ENCODE measurements around the gene CALCOCO1. TPM values are rescaled to one million over a fixed set of nuclear protein-coding genes. Genes with fewer than 3 reads are reported as not detected.
"Not testable (repeated sequence)": the region's sequence is repeated elsewhere in the genome, so short reads cannot be mapped to it uniquely, and the experiment has no call there.

The CALCOCO1 gene
- total RNA-seq, 2 experiments from 2014 or later: 23.8 to 27.9 TPM

GRCh38 chr12:53695152-53696145, 31.8 kb downstream of the CALCOCO1 start:
- CTCF ChIA-PET: interaction anchor here (0.8 to 5.6 kb wide), 7 partner anchors 18 to 152 kb away, joined by 3 to 160 read pairs (median 9); no protein-coding TSS in a partner anchor
- POLR2A ChIA-PET: no interaction called here
- H3K9me3 Mint-ChIP-seq (ENCODE audit: insufficient read depth): no peaks in the 10 kb centered on the region
- H3K4me3 Mint-ChIP-seq: peak overlapping the region; percentile 58
- DNase-seq (no peak), ATAC-seq (peak; percentile 76)
- H3K27ac Mint-ChIP-seq: no peak overlapping the region
- peaks cover 24% of the 10 kb centered on the region for H3K4me1 Mint-ChIP-seq (ENCODE audit: low read depth)
- peaks cover 74% of the 10 kb centered on the region for H3K27me3 Mint-ChIP-seq (ENCODE audit: low read depth)
- H3K36me3 Mint-ChIP-seq (ENCODE audit: low read depth): no peaks in the 10 kb centered on the region

- Mint-ChIP-seq H3K9me3 (ENCODE audit: insufficient read depth) (no peaks in the 10 kb centered on the region), H3K4me1 (ENCODE audit: low read depth) (peaks cover 24% of the 10 kb centered on the region), H3K4me3 (peak overlapping the region; percentile 58), H3K36me3 (ENCODE audit: low read depth) (no peaks in the 10 kb centered on the region), H3K27ac (no peak overlapping the region), H3K27me3 (ENCODE audit: low read depth) (peaks cover 68% of the 10 kb centered on the region)
- CTCF ChIA-PET: interaction anchor here (0.8 to 3.5 kb wide), 6 partner anchors 17 to 151 kb away, joined by 3 to 28 read pairs (median 6); no protein-coding TSS in a partner anchor
- DNase-seq: no peak
- ATAC-seq: no peak
- POLR2A ChIA-PET: no interaction called here
Measured at GRCh38 chr12:53694756-53695151, 32.5 kb downstream of the CALCOCO1 start.

GRCh38 chr12:53688134-53688533, 39.1 kb downstream of the CALCOCO1 start:
- H3K27ac Mint-ChIP-seq: no peak overlapping the region
- no peak overlapping the region for H3K4me3 Mint-ChIP-seq
- H3K36me3 Mint-ChIP-seq (ENCODE audit: low read depth): no peaks in the 10 kb centered on the region
- no peak for DNase-seq
- ChIA-PET CTCF (interaction anchor here (0.7 to 2.9 kb wide), 4 partner anchors 9 to 145 kb away, joined by 3 to 15 read pairs (median 6); partner anchors contain the start of gene ATP5MC2), POLR2A (no interaction called here)
- H3K27me3 Mint-ChIP-seq (ENCODE audit: low read depth): peaks cover 33% of the 10 kb centered on the region
- ATAC-seq: no peak
- H3K9me3 Mint-ChIP-seq (ENCODE audit: insufficient read depth): no peaks in the 10 kb centered on the region
- H3K4me1 Mint-ChIP-seq (ENCODE audit: low read depth): no peaks in the 10 kb centered on the region

DNA sequence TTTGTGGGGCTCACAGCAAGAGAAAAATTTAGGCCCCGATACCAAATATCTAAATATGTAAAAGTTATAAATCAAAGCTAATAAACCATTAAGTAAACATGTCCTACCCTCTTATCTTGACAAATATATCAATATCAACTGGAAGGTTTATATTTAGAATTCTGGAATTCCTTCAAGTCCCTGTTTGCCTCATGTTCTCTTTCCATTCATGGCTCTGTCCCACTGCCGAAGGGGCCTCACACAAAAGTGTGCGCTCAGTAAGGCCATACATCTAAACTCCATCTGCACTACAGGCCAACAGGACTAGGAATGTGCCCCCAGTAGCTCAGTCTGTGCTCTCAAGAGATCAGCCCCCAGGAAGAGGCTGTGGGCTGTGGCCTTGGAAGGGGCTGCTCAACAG, 40.8 kb downstream of the CALCOCO1 start:
- POLR2A ChIA-PET: interaction anchor here (1.5 kb wide), 1 partner anchor 11 kb away, joined by 3 read pairs; no protein-coding TSS in a partner anchor
- ATAC-seq: no peak
- CTCF ChIA-PET: interaction anchor here (0.8 to 2.2 kb wide), 5 partner anchors 9 to 143 kb away, joined by 3 to 11 read pairs (median 3); partner anchors contain the start of gene ATP5MC2
- Mint-ChIP-seq H3K9me3 (ENCODE audit: insufficient read depth) (no peaks in the 10 kb centered on the region), H3K36me3 (ENCODE audit: low read depth) (no peaks in the 10 kb centered on the region), H3K27ac (no peak overlapping the region), H3K27me3 (ENCODE audit: low read depth) (peaks cover 24% of the 10 kb centered on the region), H3K4me3 (no peak overlapping the region), H3K4me1 (ENCODE audit: low read depth) (no peaks in the 10 kb centered on the region)
- no peak for DNase-seq

GRCh38 chr12:53684654-53685220, 42.5 kb downstream of the CALCOCO1 start:
- H3K9me3 Mint-ChIP-seq (ENCODE audit: insufficient read depth): no peaks in the 10 kb centered on the region
- DNase-seq (no peak), ATAC-seq (no peak)
- H3K27ac Mint-ChIP-seq: no peak overlapping the region
- peaks cover 25% of the 10 kb centered on the region for H3K27me3 Mint-ChIP-seq (ENCODE audit: low read depth)
- no peaks in the 10 kb centered on the region for H3K4me1 Mint-ChIP-seq (ENCODE audit: low read depth)
- POLR2A ChIA-PET: no interaction called here
- no peaks in the 10 kb centered on the region for H3K36me3 Mint-ChIP-seq (ENCODE audit: low read depth)
- H3K4me3 Mint-ChIP-seq: no peak overlapping the region
- CTCF ChIA-PET: interaction anchor here (0.6 to 2.2 kb wide), 5 partner anchors 9 to 559 kb away, joined by 3 to 11 read pairs (median 4); partner anchors contain the start of gene ATP5MC2

- Mint-ChIP-seq H3K9me3 (ENCODE audit: insufficient read depth) (no peaks in the 10 kb centered on the region), H3K4me1 (ENCODE audit: low read depth) (no peaks in the 10 kb centered on the region), H3K4me3 (no peak overlapping the region), H3K36me3 (ENCODE audit: low read depth) (no peaks in the 10 kb centered on the region), H3K27ac (no peak overlapping the region), H3K27me3 (ENCODE audit: low read depth) (peaks cover 29% of the 10 kb centered on the region)
- ChIA-PET POLR2A (no interaction called here), CTCF (interaction anchor here (0.9 to 1.4 kb wide), 3 partner anchors 8 to 141 kb away, joined by 4 to 6 read pairs (median 4); partner anchors contain the start of gene ATP5MC2)
- ATAC-seq (no peak), DNase-seq (no peak)
Measured at GRCh38 chr12:53683983-53684382, 43.3 kb downstream of the CALCOCO1 start.

DNA sequence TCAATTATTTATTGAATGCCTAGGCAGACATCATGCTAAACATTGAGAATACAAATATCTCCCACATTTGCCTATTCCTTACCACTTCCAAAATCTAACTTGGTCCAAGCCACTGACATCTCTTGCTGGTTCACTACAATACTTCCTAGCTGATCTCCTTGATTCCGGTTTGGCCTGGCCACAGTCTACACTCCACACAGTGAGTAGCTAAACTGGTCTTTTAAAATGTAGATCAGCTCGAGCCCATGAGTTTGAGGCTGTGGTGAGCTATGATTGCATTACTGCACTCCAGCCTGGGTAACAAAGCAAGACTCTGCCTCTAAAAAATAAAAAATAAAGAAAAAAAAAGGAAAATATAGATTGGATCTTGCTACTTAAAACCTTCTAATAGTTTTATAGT, 43.8 kb downstream of the CALCOCO1 start:
- Mint-ChIP-seq H3K36me3 (ENCODE audit: low read depth) (no peaks in the 10 kb centered on the region), H3K4me1 (ENCODE audit: low read depth) (no peaks in the 10 kb centered on the region), H3K27me3 (ENCODE audit: low read depth) (peaks cover 32% of the 10 kb centered on the region), H3K4me3 (no peak overlapping the region), H3K9me3 (ENCODE audit: insufficient read depth) (no peaks in the 10 kb centered on the region), H3K27ac (no peak overlapping the region)
- DNase-seq: no peak
- no peak for ATAC-seq
- CTCF ChIA-PET: interaction anchor here (1.2 to 1.4 kb wide), 2 partner anchors 74 to 140 kb away, joined by 4 to 6 read pairs; no protein-coding TSS in a partner anchor
- POLR2A ChIA-PET: no interaction called here

DNA sequence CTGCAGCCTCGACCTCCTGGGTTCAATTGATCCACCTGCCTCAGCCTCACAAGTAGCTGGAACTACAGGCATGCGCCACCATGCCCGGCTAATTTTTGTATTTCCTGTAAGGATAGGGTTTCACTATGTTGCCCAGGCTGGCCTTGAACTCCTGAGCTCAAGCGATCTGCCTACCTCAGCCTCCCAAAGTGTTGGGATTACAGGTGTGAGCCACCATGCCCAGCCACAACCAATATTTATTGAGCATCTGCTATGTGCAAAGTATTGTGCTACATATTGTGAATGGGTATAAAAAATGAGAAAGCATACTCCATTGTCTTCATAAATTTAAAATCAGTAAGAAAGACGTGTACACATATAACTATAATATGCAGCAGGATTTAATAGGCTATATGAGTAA, 47.2 kb downstream of the CALCOCO1 start:
- peaks cover 30% of the 10 kb centered on the region for H3K27me3 Mint-ChIP-seq (ENCODE audit: low read depth)
- POLR2A ChIA-PET; ATAC-seq; H3K27ac Mint-ChIP-seq; DNase-seq; H3K4me3 Mint-ChIP-seq; H3K36me3 Mint-ChIP-seq (ENCODE audit: low read depth); H3K9me3 Mint-ChIP-seq (ENCODE audit: insufficient read depth): not testable (repeated sequence)
- CTCF ChIA-PET: interaction anchor here (1.7 to 6.3 kb wide), 4 partner anchors 8 to 137 kb away, joined by 4 to 122 read pairs (median 16); no protein-coding TSS in a partner anchor
- H3K4me1 Mint-ChIP-seq (ENCODE audit: low read depth): peaks cover 13% of the 10 kb centered on the region

DNA sequence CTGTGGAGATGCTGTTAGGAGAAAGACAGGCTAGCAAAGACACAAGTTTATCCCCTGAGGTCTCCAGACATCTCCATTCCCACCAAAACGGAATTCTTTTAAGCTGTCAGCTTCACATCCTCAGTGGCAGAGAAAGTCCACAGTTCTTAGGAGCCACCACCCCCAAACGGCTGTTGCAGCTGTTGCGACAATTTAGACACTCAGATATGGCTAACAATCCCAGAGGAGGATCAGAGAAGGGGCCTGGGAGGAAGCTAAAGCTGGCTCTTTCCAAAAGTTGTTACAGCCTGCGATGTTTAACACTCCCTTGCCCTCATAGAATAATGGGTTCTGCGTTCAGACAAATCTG, 49.5 kb downstream of the CALCOCO1 start:
- Mint-ChIP-seq H3K4me1 (ENCODE audit: low read depth) (peaks cover 30% of the 10 kb centered on the region), H3K27me3 (ENCODE audit: low read depth) (peaks cover 27% of the 10 kb centered on the region), H3K4me3 (peak overlapping the region; percentile 41), H3K36me3 (ENCODE audit: low read depth) (peaks cover 18% of the 10 kb centered on the region), H3K27ac (no peak overlapping the region), H3K9me3 (ENCODE audit: insufficient read depth) (no peaks in the 10 kb centered on the region)
- CTCF ChIA-PET: interaction anchor here (0.6 to 6.3 kb wide), 11 partner anchors 9 to 135 kb away, joined by 3 to 122 read pairs (median 4); no protein-coding TSS in a partner anchor
- POLR2A ChIA-PET: interaction anchor here (1.2 kb wide), 1 partner anchor 140 kb away, joined by 4 read pairs; no protein-coding TSS in a partner anchor
- no peak for DNase-seq
- no peak for ATAC-seq

GRCh38 chr12:53677016-53677799, 50.0 kb downstream of the CALCOCO1 start:
- no peak for ATAC-seq
- no peaks in the 10 kb centered on the region for H3K9me3 Mint-ChIP-seq (ENCODE audit: insufficient read depth)

DNA sequence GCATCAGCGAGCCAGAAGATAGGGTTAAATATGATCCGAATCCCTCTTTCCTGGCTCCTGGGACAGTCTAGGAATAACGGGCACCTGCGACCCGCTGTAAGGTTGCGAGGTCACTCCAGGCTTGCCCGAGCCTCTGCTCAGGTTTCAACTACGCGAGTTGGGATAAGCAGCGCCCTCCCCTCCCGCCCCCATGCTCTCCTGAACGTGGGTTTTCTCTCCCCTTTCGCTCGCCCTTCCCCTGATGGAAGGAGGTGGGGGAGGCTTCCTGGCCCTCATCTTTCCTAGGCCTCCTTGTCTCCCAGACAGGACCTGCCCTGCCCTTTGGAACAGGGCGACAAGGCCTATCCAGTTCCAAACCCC, 50.6 kb downstream of the CALCOCO1 start:
- POLR2A ChIA-PET: interaction anchor here (0.6 to 2.1 kb wide), 4 partner anchors 16 to 133 kb away, joined by 3 to 18 read pairs (median 3); no protein-coding TSS in a partner anchor

More at GRCh38 chr12:53677016-53677799, 50.0 kb downstream of the CALCOCO1 start:
- H3K27ac Mint-ChIP-seq: no peak overlapping the region
- peak overlapping the region; percentile 88 for H3K4me3 Mint-ChIP-seq
- H3K36me3 Mint-ChIP-seq (ENCODE audit: low read depth): peaks cover 24% of the 10 kb centered on the region
- ChIA-PET CTCF (interaction anchor here (0.6 to 6.3 kb wide), 21 partner anchors 10 to 574 kb away, joined by 3 to 122 read pairs (median 4); partner anchors contain the start of gene ATF7), POLR2A (interaction anchor here (2.1 kb wide), 1 partner anchor 133 kb away, joined by 18 read pairs; no protein-coding TSS in a partner anchor)
- no peak for DNase-seq
- peaks cover 27% of the 10 kb centered on the region for H3K27me3 Mint-ChIP-seq (ENCODE audit: low read depth)
- H3K4me1 Mint-ChIP-seq (ENCODE audit: low read depth): peaks cover 36% of the 10 kb centered on the region

More for the DNA sequence above, 50.6 kb downstream of the CALCOCO1 start:
- peaks cover 36% of the 10 kb centered on the region for H3K4me1 Mint-ChIP-seq (ENCODE audit: low read depth)
- peak overlapping the region; percentile 98 for H3K27ac Mint-ChIP-seq
- peak; percentile 30 for DNase-seq
- H3K9me3 Mint-ChIP-seq (ENCODE audit: insufficient read depth): no peaks in the 10 kb centered on the region
- peaks cover 26% of the 10 kb centered on the region for H3K36me3 Mint-ChIP-seq (ENCODE audit: low read depth)
- H3K4me3 Mint-ChIP-seq: peak overlapping the region; percentile 88
- no peak for ATAC-seq
- peaks cover 27% of the 10 kb centered on the region for H3K27me3 Mint-ChIP-seq (ENCODE audit: low read depth)
- CTCF ChIA-PET: interaction anchor here (0.7 to 6.3 kb wide), 29 partner anchors 9 to 575 kb away, joined by 3 to 122 read pairs (median 5); partner anchors contain the start of genes ATF7 and TARBP2
